ENCODE data around the gene DDX1.

DNA sequence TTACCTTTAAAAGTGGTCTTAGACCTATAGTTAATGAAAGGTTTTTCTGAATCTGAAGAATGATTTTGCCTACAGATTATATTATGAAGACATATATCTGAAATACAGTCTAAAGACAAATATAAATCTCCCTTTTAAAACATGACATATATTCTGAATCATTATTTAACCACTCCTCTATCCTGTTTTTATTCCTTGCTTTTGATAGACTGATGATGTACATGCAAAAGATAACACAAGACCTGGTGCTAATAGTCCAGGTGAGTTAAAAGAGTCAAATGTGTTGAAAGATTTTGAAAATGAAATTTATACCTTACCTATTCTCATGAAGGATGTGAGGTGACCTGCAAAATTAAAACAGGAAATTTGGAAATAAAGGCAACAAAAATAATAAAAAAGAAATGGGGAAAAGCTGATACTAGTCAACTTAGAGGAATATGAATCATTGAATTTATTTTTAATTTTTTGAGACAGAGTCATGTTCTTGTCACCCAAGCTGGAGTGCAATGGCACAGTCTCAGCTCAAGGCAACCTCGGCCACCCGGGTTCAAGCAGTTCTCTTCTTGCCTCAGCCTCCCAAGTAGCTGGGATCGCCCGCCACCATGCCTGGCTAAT, 29.3 kb downstream of the DDX1 start:
- TF ChIP-seq, protein P1, sequence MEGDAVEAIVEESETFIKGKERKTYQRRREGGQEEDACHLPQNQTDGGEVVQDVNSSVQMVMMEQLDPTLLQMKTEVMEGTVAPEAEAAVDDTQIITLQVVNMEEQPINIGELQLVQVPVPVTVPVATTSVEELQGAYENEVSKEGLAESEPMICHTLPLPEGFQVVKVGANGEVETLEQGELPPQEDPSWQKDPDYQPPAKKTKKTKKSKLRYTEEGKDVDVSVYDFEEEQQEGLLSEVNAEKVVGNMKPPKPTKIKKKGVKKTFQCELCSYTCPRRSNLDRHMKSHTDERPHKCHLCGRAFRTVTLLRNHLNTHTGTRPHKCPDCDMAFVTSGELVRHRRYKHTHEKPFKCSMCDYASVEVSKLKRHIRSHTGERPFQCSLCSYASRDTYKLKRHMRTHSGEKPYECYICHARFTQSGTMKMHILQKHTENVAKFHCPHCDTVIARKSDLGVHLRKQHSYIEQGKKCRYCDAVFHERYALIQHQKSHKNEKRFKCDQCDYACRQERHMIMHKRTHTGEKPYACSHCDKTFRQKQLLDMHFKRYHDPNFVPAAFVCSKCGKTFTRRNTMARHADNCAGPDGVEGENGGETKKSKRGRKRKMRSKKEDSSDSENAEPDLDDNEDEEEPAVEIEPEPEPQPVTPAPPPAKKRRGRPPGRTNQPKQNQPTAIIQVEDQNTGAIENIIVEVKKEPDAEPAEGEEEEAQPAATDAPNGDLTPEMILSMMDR (IDR thresholded peaks at IDR 0.05) = no peak
- no peak for TF ChIP-seq POLR2A (IDR thresholded peaks at IDR 0.05)
